ENCODE measurements around the gene PRDM15. TPM values are rescaled to one million over a fixed set of nuclear protein-coding genes. Genes with fewer than 3 reads are reported as not detected.

Gene PRDM15
- total RNA-seq, 5 donors from 2014 or later (not counting 1 experiment from before 2014, with no cell fraction given), result 17.8 to 22.0 (median 20.7) TPM

- Mint-ChIP-seq H3K4me3 (no peak overlapping the region), H3K27ac (peak overlapping the region in 1 of 2 donors; percentile 6), H3K4me1 (peaks cover 12 to 22% (median 17%) of the 10 kb centered on the region in 3 donors), H3K36me3 (no peaks in the 10 kb centered on the region), H3K9me3 (no peaks in the 10 kb centered on the region), H3K27me3 (peaks cover 58 to 75% of the 10 kb centered on the region in 2 donors)
- H3K36me3 ChIP-seq (ENCODE audit: control insufficient read depth in 2 of 2, extremely low read depth in 1 of 2, insufficient read depth in 1 of 2, low read length in 1 of 2), result no peaks in the 10 kb centered on the region
- H3K9me3 ChIP-seq, result no peaks in the 10 kb centered on the region
- DNase-seq (no peak), ATAC-seq (replicated peaks in 1 of 4) (no peak)
- peaks cover 0 to 67% of the 10 kb centered on the region in 2 experiments for H3K27me3 ChIP-seq (replicated peaks in 1 of 2; ENCODE audit: control insufficient read depth in 2 of 2, extremely low read depth in 1 of 2, insufficient read depth in 2 of 2, low read length in 1 of 2)
- peaks cover 0 to 11% of the 10 kb centered on the region in 2 experiments for H3K4me1 ChIP-seq (ENCODE audit: control insufficient read depth in 1 of 2, extremely low read depth in 1 of 2, insufficient read depth in 2 of 2, low read length in 2 of 2)
- POLR2A ChIA-PET, result no interaction called here
- no peak overlapping the region for H3K27ac ChIP-seq (ENCODE audit: low read length)
- WGBS (ENCODE audit: insufficient coverage), result 60% methylated on average over 5 of the region's 5 CpGs
- H3K4me3 ChIP-seq (ENCODE audit: control insufficient read depth in 1 of 2, extremely low read depth in 1 of 2, low read length in 1 of 2), result no peak overlapping the region
- CTCF ChIA-PET, result no interaction called here
Observed at GRCh38 chr21:41779659-41780058, 99.5 kb downstream of the PRDM15 start.

- Mint-ChIP-seq H3K9me3 (no peaks in the 10 kb centered on the region), H3K27me3 (peaks cover 61 to 75% of the 10 kb centered on the region in 2 donors), H3K36me3 (no peaks in the 10 kb centered on the region), H3K27ac (no peak overlapping the region), H3K4me1 (peaks cover 12 to 22% (median 17%) of the 10 kb centered on the region in 3 donors), H3K4me3 (no peak overlapping the region)
- Histone ChIP-seq H3K9me3 (no peaks in the 10 kb centered on the region), H3K27ac (ENCODE audit: low read length) (no peak overlapping the region), H3K36me3 (ENCODE audit: control insufficient read depth in 2 of 2, extremely low read depth in 1 of 2, insufficient read depth in 1 of 2, low read length in 1 of 2) (no peaks in the 10 kb centered on the region), H3K4me3 (ENCODE audit: control insufficient read depth in 1 of 2, extremely low read depth in 1 of 2, low read length in 1 of 2) (peak overlapping the region in 1 of 2 donors; percentile 48), H3K27me3 (replicated peaks in 1 of 2; ENCODE audit: control insufficient read depth in 2 of 2, extremely low read depth in 1 of 2, insufficient read depth in 2 of 2, low read length in 1 of 2) (peaks cover 0 to 63% of the 10 kb centered on the region in 2 experiments), H3K4me1 (ENCODE audit: control insufficient read depth in 1 of 2, extremely low read depth in 1 of 2, insufficient read depth in 2 of 2, low read length in 2 of 2) (peaks cover 0 to 11% of the 10 kb centered on the region in 2 experiments)
- peak in 2 of 4 experiments; percentile 38 to 39 for ATAC-seq (replicated peaks in 1 of 4)
- no CpG with 5 or more reads among the region's 16 CpGs for WGBS (ENCODE audit: insufficient coverage)
- CTCF ChIA-PET, result no interaction called here
- POLR2A ChIA-PET, result no interaction called here
- no peak for DNase-seq
Observed at GRCh38 chr21:41778930-41779600, 100.1 kb downstream of the PRDM15 start.

- WGBS (ENCODE audit: insufficient coverage), result 40% methylated on average over 42 of the region's 45 CpGs
- Histone ChIP-seq H3K27ac (ENCODE audit: low read length) (no peak overlapping the region), H3K9me3 (no peaks in the 10 kb centered on the region), H3K36me3 (ENCODE audit: control insufficient read depth in 2 of 2, extremely low read depth in 1 of 2, insufficient read depth in 1 of 2, low read length in 1 of 2) (no peaks in the 10 kb centered on the region), H3K4me1 (ENCODE audit: control insufficient read depth in 1 of 2, extremely low read depth in 1 of 2, insufficient read depth in 2 of 2, low read length in 2 of 2) (peaks cover 0 to 7% of the 10 kb centered on the region in 2 experiments), H3K4me3 (ENCODE audit: control insufficient read depth in 1 of 2, extremely low read depth in 1 of 2, low read length in 1 of 2) (no peak overlapping the region), H3K27me3 (replicated peaks in 1 of 2; ENCODE audit: control insufficient read depth in 2 of 2, extremely low read depth in 1 of 2, insufficient read depth in 2 of 2, low read length in 1 of 2) (peaks cover 0 to 55% of the 10 kb centered on the region in 2 experiments)
- peak in 1 of 35 experiments; percentile 23 for DNase-seq
- Mint-ChIP-seq H3K4me3 (no peak overlapping the region), H3K27ac (no peak overlapping the region), H3K27me3 (peaks cover 58 to 72% of the 10 kb centered on the region in 2 donors), H3K4me1 (peaks cover 9 to 13% (median 9%) of the 10 kb centered on the region in 3 donors), H3K36me3 (no peaks in the 10 kb centered on the region), H3K9me3 (no peaks in the 10 kb centered on the region)
- ATAC-seq (replicated peaks in 1 of 4), result no peak
- POLR2A ChIA-PET, result no interaction called here
- CTCF ChIA-PET, result interaction anchor here in 1 of 2 donors (0.7 kb wide), 1 partner anchor 496 kb away, joined by 3 read pairs; no protein-coding TSS in a partner anchor
Observed at GRCh38 chr21:41777951-41778815, 101.0 kb downstream of the PRDM15 start.

GRCh38 chr21:41776778-41777177 lies 102.4 kb downstream of the PRDM15 start:
- Histone ChIP-seq H3K9me3 (no peaks in the 10 kb centered on the region), H3K36me3 (ENCODE audit: control insufficient read depth in 2 of 2, extremely low read depth in 1 of 2, insufficient read depth in 1 of 2, low read length in 1 of 2) (no peaks in the 10 kb centered on the region), H3K27ac (ENCODE audit: low read length) (no peak overlapping the region), H3K4me1 (ENCODE audit: control insufficient read depth in 1 of 2, extremely low read depth in 1 of 2, insufficient read depth in 2 of 2, low read length in 2 of 2) (peaks cover 0 to 7% of the 10 kb centered on the region in 2 experiments), H3K4me3 (ENCODE audit: control insufficient read depth in 1 of 2, extremely low read depth in 1 of 2, low read length in 1 of 2) (no peak overlapping the region), H3K27me3 (replicated peaks in 1 of 2; ENCODE audit: control insufficient read depth in 2 of 2, extremely low read depth in 1 of 2, insufficient read depth in 2 of 2, low read length in 1 of 2) (peaks cover 0 to 58% of the 10 kb centered on the region in 2 experiments)
- POLR2A ChIA-PET, result no interaction called here
- DNase-seq (no peak), ATAC-seq (replicated peaks in 1 of 4) (no peak)
- CTCF ChIA-PET, result interaction anchor here in 1 of 2 donors (0.6 kb wide), 1 partner anchor 32 kb away, joined by 4 read pairs; no protein-coding TSS in a partner anchor
- Mint-ChIP-seq H3K36me3 (no peaks in the 10 kb centered on the region), H3K4me1 (peaks cover 9 to 12% (median 9%) of the 10 kb centered on the region in 3 donors), H3K27ac (no peak overlapping the region), H3K4me3 (no peak overlapping the region), H3K27me3 (peaks cover 65 to 77% of the 10 kb centered on the region in 2 donors), H3K9me3 (no peaks in the 10 kb centered on the region)
- 83% methylated on average over 2 of the region's 4 CpGs for WGBS (ENCODE audit: insufficient coverage)

GRCh38 chr21:41775149-41775472 lies 104.0 kb downstream of the PRDM15 start:
- no peaks in the 10 kb centered on the region for H3K9me3 ChIP-seq
- H3K4me1 ChIP-seq (ENCODE audit: control insufficient read depth in 1 of 2, extremely low read depth in 1 of 2, insufficient read depth in 2 of 2, low read length in 2 of 2), result peaks cover 0 to 7% of the 10 kb centered on the region in 2 experiments
- no peak for ATAC-seq (replicated peaks in 1 of 4)
- DNase-seq, result no peak
- Mint-ChIP-seq H3K27me3 (peaks cover 55 to 80% of the 10 kb centered on the region in 2 donors), H3K4me1 (peaks cover 9 to 15% (median 9%) of the 10 kb centered on the region in 3 donors), H3K36me3 (no peaks in the 10 kb centered on the region), H3K27ac (no peak overlapping the region), H3K4me3 (no peak overlapping the region), H3K9me3 (no peaks in the 10 kb centered on the region)
- no peak overlapping the region for H3K27ac ChIP-seq (ENCODE audit: low read length)
- ChIA-PET CTCF (no interaction called here), POLR2A (interaction anchor here in 1 of 2 donors (0.5 kb wide), 2 partner anchors 231 to 405 kb away, joined by 3 to 5 read pairs; no protein-coding TSS in a partner anchor)
- H3K27me3 ChIP-seq (replicated peaks in 1 of 2; ENCODE audit: control insufficient read depth in 2 of 2, extremely low read depth in 1 of 2, insufficient read depth in 2 of 2, low read length in 1 of 2), result peaks cover 0 to 64% of the 10 kb centered on the region in 2 experiments
- 49% methylated on average over 3 of the region's 3 CpGs for WGBS (ENCODE audit: insufficient coverage)
- H3K36me3 ChIP-seq (ENCODE audit: control insufficient read depth in 2 of 2, extremely low read depth in 1 of 2, insufficient read depth in 1 of 2, low read length in 1 of 2), result no peaks in the 10 kb centered on the region
- no peak overlapping the region for H3K4me3 ChIP-seq (ENCODE audit: control insufficient read depth in 1 of 2, extremely low read depth in 1 of 2, low read length in 1 of 2)

GRCh38 chr21:41774467-41775148 lies 104.5 kb downstream of the PRDM15 start:
- no CpG with 5 or more reads among the region's 10 CpGs for WGBS (ENCODE audit: insufficient coverage)
- no peak overlapping the region for H3K4me3 ChIP-seq (ENCODE audit: control insufficient read depth in 1 of 2, extremely low read depth in 1 of 2, low read length in 1 of 2)
- POLR2A ChIA-PET, result interaction anchor here in 1 of 2 donors (0.5 kb wide), 1 partner anchor 231 kb away, joined by 3 read pairs; no protein-coding TSS in a partner anchor
- H3K36me3 Mint-ChIP-seq, result no peaks in the 10 kb centered on the region
- H3K27me3 ChIP-seq (replicated peaks in 1 of 2; ENCODE audit: control insufficient read depth in 2 of 2, extremely low read depth in 1 of 2, insufficient read depth in 2 of 2, low read length in 1 of 2), result peaks cover 0 to 65% of the 10 kb centered on the region in 2 experiments
- no peaks in the 10 kb centered on the region for H3K36me3 ChIP-seq (ENCODE audit: control insufficient read depth in 2 of 2, extremely low read depth in 1 of 2, insufficient read depth in 1 of 2, low read length in 1 of 2)
- no peaks in the 10 kb centered on the region for H3K9me3 Mint-ChIP-seq
- H3K4me1 ChIP-seq (ENCODE audit: control insufficient read depth in 1 of 2, extremely low read depth in 1 of 2, insufficient read depth in 2 of 2, low read length in 2 of 2), result peaks cover 0 to 7% of the 10 kb centered on the region in 2 experiments
- peaks cover 8 to 14% (median 8%) of the 10 kb centered on the region in 3 donors for H3K4me1 Mint-ChIP-seq
- H3K4me3 Mint-ChIP-seq, result no peak overlapping the region
- DNase-seq (no peak), ATAC-seq (replicated peaks in 1 of 4) (no peak)
- CTCF ChIA-PET, result no interaction called here
- no peak overlapping the region for H3K27ac ChIP-seq (ENCODE audit: low read length)
- H3K9me3 ChIP-seq, result no peaks in the 10 kb centered on the region
- peaks cover 53 to 80% of the 10 kb centered on the region in 2 donors for H3K27me3 Mint-ChIP-seq
- no peak overlapping the region for H3K27ac Mint-ChIP-seq
